GM18505 (cell line): ENCODE measurements around the gene OBI1.

Experiments used
- ATAC-seq: cut with Tn5 transposase; IDR thresholded peaks from one replicate; pipeline ENCODE4 v1.9.1; 2021; ENCODE audit not compliant: unreplicated experiment
- POLR2A ChIP-seq: IDR thresholded peaks from 4 replicates; pipeline ENCODE4 v1.6.1; 2011; ENCODE audit warnings: borderline replicate concordance; ENCODE audit not compliant: insufficient read depth, insufficient read length; ENCODE audit errors: extremely low read depth

The OBI1 gene

DNA sequence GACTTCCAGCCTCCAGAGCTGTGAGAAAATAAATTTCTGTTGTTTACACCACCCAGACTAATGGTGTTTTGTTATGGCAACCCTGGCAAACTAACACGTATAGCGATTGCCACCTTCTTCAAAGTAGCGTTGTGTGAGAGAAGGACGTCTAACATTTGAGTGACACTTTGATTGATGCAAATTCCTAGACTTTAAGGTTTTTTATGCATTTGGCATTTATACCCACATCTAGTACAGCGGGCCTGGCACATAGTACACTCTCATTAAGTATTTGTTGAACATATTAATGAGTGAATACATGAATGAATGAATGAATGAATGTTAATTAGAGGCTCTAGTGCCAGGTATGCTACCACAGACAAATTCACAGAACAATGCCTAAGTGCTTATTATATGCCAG, 92.3 kb downstream of the OBI1 start:
- no peak for TF ChIP-seq POLR2A
- no peak for ATAC-seq
